MM.1S (cell line): Measurements from ENCODE around the gene CAV1.

Experiments used
- CTCF ChIP-seq: fragments of 300-600 bp; sonication (generic); IDR thresholded peaks from 2 replicates; pipeline ENCODE4 v1.5.1; 2016; ENCODE audit warnings: antibody characterized with exemption, low read length, mixed read lengths
- EZH2 ChIP-seq: fragments of 300-600 bp; sonication (generic); optimal IDR thresholded peaks from 2 replicates; pipeline ENCODE3; 2017; ENCODE audit warnings: low read depth, mild to moderate bottlenecking, antibody characterized with exemption, low read length, mixed read lengths
- EZH2phosphoT487 ChIP-seq: fragments of 300-600 bp; sonication (generic); IDR thresholded peaks from 2 replicates; pipeline ENCODE4 v1.6.1; 2018; ENCODE audit warnings: antibody characterized with exemption, low read length

GRCh38 chr7:116571037-116571436 is 46.2 kb downstream of the CAV1 start:
- no peak for TF ChIP-seq CTCF
- TF ChIP-seq EZH2 = no peak
- no peak for TF ChIP-seq EZH2phosphoT487
